Fibroblast of the aortic adventitia (primary cell): ENCODE measurements around the gene PPP2R2C. TPM values are rescaled to one million over a fixed set of nuclear protein-coding genes. Genes with fewer than 3 reads are reported as not detected.

Experiments used
- DNase-seq: peaks from one replicate; pipeline ENCODE4 v3.0.0-alpha.2; 2010; ENCODE audit warnings: low read depth
- H3K4me3 ChIP-seq: 2 replicates; pipeline ENCODE4 v1.5.1; 2011; ENCODE audit warnings: low read depth, mild to moderate bottlenecking, control low read depth, low read length, moderate library complexity
- total RNA-seq: library from RNA; depleted of rRNA; stranded (reverse); fragments of >200 nt; gene quantifications from 2 replicates; pipeline ENCODE4 v1.2.3, GENCODE V29; 2012; ENCODE audit warnings: low replicate concordance
- TF ChIP-seq, protein P1 (sequence below): IDR thresholded peaks from 2 replicates; pipeline ENCODE4 v1.5.1; 2011; ENCODE audit warnings: mild to moderate bottlenecking, low read length, control low read depth, inconsistent platforms; ENCODE audit not compliant: insufficient read depth

The PPP2R2C gene
- total RNA-seq, 1 donor = not detected

GRCh38 chr4:6355052-6355451 lies 117.4 kb downstream of the PPP2R2C start:
- no peak overlapping the region for H3K4me3 ChIP-seq
- DNase-seq = no peak
- TF ChIP-seq, protein P1, sequence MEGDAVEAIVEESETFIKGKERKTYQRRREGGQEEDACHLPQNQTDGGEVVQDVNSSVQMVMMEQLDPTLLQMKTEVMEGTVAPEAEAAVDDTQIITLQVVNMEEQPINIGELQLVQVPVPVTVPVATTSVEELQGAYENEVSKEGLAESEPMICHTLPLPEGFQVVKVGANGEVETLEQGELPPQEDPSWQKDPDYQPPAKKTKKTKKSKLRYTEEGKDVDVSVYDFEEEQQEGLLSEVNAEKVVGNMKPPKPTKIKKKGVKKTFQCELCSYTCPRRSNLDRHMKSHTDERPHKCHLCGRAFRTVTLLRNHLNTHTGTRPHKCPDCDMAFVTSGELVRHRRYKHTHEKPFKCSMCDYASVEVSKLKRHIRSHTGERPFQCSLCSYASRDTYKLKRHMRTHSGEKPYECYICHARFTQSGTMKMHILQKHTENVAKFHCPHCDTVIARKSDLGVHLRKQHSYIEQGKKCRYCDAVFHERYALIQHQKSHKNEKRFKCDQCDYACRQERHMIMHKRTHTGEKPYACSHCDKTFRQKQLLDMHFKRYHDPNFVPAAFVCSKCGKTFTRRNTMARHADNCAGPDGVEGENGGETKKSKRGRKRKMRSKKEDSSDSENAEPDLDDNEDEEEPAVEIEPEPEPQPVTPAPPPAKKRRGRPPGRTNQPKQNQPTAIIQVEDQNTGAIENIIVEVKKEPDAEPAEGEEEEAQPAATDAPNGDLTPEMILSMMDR = no peak

DNA sequence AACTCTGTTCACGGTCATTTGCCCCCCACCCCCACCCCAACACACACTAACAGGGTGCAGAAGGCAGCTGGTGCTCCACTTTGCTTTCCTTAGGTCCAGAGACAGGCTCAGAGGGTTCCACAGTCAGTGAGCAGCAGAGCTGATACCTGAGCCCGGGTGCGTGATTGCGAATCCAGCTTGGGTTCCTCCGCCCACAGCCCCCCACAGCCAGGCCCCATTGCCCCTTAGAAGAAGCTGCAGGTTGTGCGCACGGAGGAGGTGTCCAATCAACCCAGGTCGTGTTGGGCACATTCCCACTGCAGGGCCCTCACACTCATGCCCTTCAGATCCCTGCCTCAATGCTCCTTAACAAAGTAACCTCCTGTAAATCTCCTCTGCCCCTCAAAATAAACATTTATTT lies 117.8 kb downstream of the PPP2R2C start:
- H3K4me3 ChIP-seq = no peak overlapping the region
- DNase-seq = no peak
- TF ChIP-seq, protein P1 = no peak

GRCh38 chr4:6354119-6354518 lies 118.3 kb downstream of the PPP2R2C start:
- no peak overlapping the region for H3K4me3 ChIP-seq
- TF ChIP-seq, protein P1 = no peak
- DNase-seq = no peak

DNA sequence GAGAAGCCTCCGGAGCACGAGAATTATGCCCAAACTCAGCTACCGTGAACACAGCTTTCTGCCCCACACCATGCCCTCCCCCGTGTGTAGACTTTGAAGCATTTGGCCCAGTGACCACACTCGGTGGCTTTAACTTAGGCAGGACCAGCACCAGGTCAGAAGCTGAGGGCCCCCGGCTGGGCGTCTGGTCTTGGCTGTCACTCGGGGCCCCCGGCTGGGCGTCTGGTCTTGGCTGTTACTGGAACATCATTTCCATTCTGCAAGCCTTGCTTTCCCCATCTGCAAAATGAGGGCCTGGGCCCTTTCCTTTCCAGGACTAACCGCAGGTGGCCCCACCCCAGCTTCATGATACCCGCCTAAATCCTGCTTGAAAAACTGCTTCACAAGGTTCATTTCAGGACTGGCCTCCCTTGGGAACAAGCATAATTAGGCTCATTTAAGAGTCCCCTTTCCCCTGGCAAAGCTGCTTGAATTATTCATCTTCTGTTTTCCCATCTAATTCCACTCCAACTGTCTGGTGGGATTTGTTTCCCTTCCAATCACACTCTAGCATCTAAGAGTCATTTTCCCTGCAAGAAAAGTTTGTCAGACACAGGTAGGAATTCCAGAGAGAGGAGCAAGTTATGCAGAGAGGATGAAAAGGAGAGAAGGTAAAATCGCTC lies 120.3 kb downstream of the PPP2R2C start:
- TF ChIP-seq, protein P1 = no peak
- no peak overlapping the region for H3K4me3 ChIP-seq
- no peak for DNase-seq

DNA sequence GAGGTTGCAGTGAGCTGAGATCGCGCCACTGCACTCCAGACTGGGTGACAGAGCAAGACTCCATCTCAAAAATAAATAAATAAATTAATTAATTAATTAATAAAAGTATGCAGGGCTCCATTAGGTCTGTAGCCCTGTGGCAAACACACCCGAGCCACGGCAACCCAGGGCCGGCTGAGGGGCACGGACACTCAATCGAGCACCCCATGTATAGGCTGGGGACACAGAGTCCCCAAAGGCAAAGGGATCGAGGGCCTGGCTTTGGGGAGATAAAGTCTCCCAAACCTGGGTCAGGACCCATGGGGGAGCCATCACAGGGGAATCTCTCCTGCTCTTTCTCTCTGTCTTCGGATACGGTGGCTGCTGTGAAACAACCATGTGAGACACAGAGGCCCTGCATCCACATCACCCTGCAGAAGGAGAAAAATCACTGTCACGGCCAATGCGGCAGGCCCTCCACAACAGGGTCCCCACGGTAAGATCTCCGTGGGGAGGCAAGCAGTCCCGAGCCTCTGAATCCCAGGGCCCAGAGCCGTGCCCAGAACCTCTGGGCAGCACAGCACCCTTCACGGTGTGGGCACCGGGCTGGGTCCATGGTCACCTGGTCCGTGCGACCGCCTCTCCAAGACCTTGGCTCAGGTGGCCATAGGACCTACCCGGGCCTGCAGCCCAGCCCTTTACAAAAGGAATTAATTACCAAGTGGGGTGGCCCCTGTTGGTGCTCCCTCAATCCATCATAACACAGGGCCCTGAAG lies 121.0 kb downstream of the PPP2R2C start:
- TF ChIP-seq, protein P1 = no peak
- H3K4me3 ChIP-seq = no peak overlapping the region
- no peak for DNase-seq

DNA sequence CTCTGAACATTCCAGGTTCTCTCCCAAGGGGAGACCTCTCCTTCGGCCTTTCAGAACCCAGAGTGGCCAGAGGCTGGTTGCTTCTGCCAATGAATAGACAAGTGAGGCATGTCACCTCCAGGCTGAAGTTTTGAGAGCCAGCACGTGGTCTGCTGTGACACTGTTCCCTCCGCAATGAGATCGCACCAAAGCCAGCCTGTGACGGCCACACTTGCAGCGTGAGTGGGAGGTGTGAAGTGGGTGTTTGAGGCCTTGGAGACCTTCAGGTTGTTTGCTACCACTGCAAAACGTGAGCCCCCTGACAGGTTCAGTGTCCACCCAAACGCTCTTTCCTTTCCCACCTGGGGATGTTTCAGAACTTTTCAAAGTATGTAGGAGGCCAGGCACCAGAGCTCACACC lies 121.8 kb downstream of the PPP2R2C start:
- TF ChIP-seq, protein P1 = no peak
- no peak for DNase-seq
- H3K4me3 ChIP-seq = no peak overlapping the region
